AG09309 (cell line): Measurements from ENCODE around the gene DLGAP3.
"Not testable (repeated sequence)": the region's sequence is repeated elsewhere in the genome, so short reads cannot be mapped to it uniquely, and the experiment has no call there.

Experiments used
- DNase-seq: peaks from one replicate; pipeline ENCODE4 v3.0.0-alpha.2; 2010; ENCODE audit warnings: low read depth
- H3K4me3 ChIP-seq: 2 replicates; pipeline ENCODE4 v1.5.1; 2011; ENCODE audit warnings: mild to moderate bottlenecking, low read depth, low read length, moderate library complexity; ENCODE audit not compliant: control insufficient read depth
- CTCF ChIP-seq: IDR thresholded peaks from 2 replicates; pipeline ENCODE4 v1.5.1; 2011; ENCODE audit warnings: mild to moderate bottlenecking, low read depth, low read length, inconsistent platforms; ENCODE audit not compliant: insufficient read depth, control insufficient read depth; ENCODE audit errors: missing control alignments

DLGAP3 gene

GRCh38 chr1:34950428-34950827, 21.0 kb upstream of the DLGAP3 start:
- no peak overlapping the region for H3K4me3 ChIP-seq
- DNase-seq = no peak
- TF ChIP-seq CTCF = no peak

- not testable (repeated sequence) for H3K4me3 ChIP-seq, DNase-seq
Measured at GRCh38 chr1:34948739-34949138, 19.3 kb upstream of the DLGAP3 start.

GRCh38 chr1:34947641-34948314, 18.3 kb upstream of the DLGAP3 start:
- DNase-seq, H3K4me3 ChIP-seq: not testable (repeated sequence)

- DNase-seq = no peak
- no peak for TF ChIP-seq CTCF
- H3K4me3 ChIP-seq = no peak overlapping the region
Measured at GRCh38 chr1:34946211-34946610, 16.8 kb upstream of the DLGAP3 start.

GRCh38 chr1:34941798-34942197, 12.3 kb upstream of the DLGAP3 start:
- DNase-seq, H3K4me3 ChIP-seq: not testable (repeated sequence)

- no peak for TF ChIP-seq CTCF
- DNase-seq = no peak
- H3K4me3 ChIP-seq = no peak overlapping the region
Measured at GRCh38 chr1:34930702-34931071, 1.2 kb upstream of the DLGAP3 start.

- DNase-seq = no peak
- no peak overlapping the region for H3K4me3 ChIP-seq
- no peak for TF ChIP-seq CTCF
Measured at GRCh38 chr1:34929853-34930701, 627 bp upstream of the DLGAP3 start.

GRCh38 chr1:34928699-34929496, 552 bp downstream of the DLGAP3 start:
- no peak for TF ChIP-seq CTCF
- no peak overlapping the region for H3K4me3 ChIP-seq
- DNase-seq = no peak
